Gastroesophageal sphincter (tissue), 4 donors: ENCODE measurements around the gene MAGI3. TPM values are rescaled to one million over a fixed set of nuclear protein-coding genes. Genes with fewer than 3 reads are reported as not detected.
"Not testable (repeated sequence)": the region's sequence is repeated elsewhere in the genome, so short reads cannot be mapped to it uniquely, and the experiment has no call there.

Experiments
- ATAC-seq: fragments of 150-250 bp; one replicate; pipeline ENCODE4 v1.9.1; 2016; ENCODE audit warnings: mild to moderate bottlenecking, moderate library complexity
- H3K27ac ChIP-seq, 4 donors: fragments of 200-600 bp; sonication (generic) in 3 of 4; 1 replicate in 3 of 4; 2 replicates in 1 of 4; pipeline ENCODE4 v1.5.1; 2016 to 2019
- H3K27me3 ChIP-seq: fragments of 200-600 bp; sonication (generic); one replicate; pipeline ENCODE4 v1.5.1; 2019
- H3K36me3 ChIP-seq, 2 donors: fragments of 200-600 bp; sonication (generic); one replicate each; pipeline ENCODE4 v1.5.1; 2019; ENCODE audit warnings: control low read depth in 1 of 2
- H3K4me1 ChIP-seq, 3 donors: fragments of 200-600 bp; sonication (generic); 1 replicate in 2 of 3; 2 replicates in 1 of 3; pipeline ENCODE4 v1.5.1; 2016 to 2019; ENCODE audit warnings: control low read depth in 2 of 3
- H3K4me3 ChIP-seq, 2 donors: fragments of 200-600 bp; sonication (generic); one replicate each; pipeline ENCODE4 v1.5.1; 2019; ENCODE audit warnings: mild to moderate bottlenecking in 1 of 2, moderate library complexity in 1 of 2
- H3K9me3 ChIP-seq, 3 donors: fragments of 200-600 bp; sonication (generic); one replicate each; pipeline ENCODE4 v1.5.1; 2017 to 2019; ENCODE audit warnings: control low read depth in 2 of 3
- EP300 ChIP-seq: sonication (generic); formaldehyde crosslinking; IDR thresholded peaks from one replicate; pipeline ENCODE4 v1.6.1; 2017; ENCODE audit warnings: antibody characterized with exemption, mild to moderate bottlenecking
- POLR2A ChIP-seq, 2 donors: fragments of 450-650 bp; IDR thresholded peaks; one replicate each; pipeline ENCODE4 v1.6.1; 2017; ENCODE audit warnings: antibody characterized with exemption in 2 of 2, mild to moderate bottlenecking in 2 of 2, moderate library complexity in 1 of 2
- POLR2AphosphoS5 ChIP-seq: sonication (generic); formaldehyde crosslinking; IDR thresholded peaks from one replicate; pipeline ENCODE4 v1.6.1; 2017; ENCODE audit warnings: antibody characterized with exemption
- WGBS, 2 donors: methylation state at CpG; one replicate each; pipeline ENCODE4 v1.1.5; 2018; ENCODE audit warnings: low coverage in 1 of 2; 5-methylcytosine and 5-hydroxymethylcytosine counted together
- total RNA-seq, 4 donors: library from RNA; depleted of rRNA; stranded (reverse); fragments of >200 nt; gene quantifications; one replicate each; pipeline ENCODE4 v1.1.0, GENCODE V29; 2016
- TF ChIP-seq, protein P1 (sequence below), 4 experiments: fragments of 200-600 bp in 2 of 4; fragments of 450-650 bp in 2 of 4; sonication (generic) in 1 of 4; IDR thresholded peaks; one replicate each; pipeline ENCODE4 v1.5.1; 2017 to 2019; ENCODE audit warnings: antibody characterized with exemption in 4 of 4, mild to moderate bottlenecking in 2 of 4, moderate library complexity in 2 of 4

The MAGI3 gene
- total RNA-seq, 4 donors from 2014 or later, result 18.2 to 26.6 (median 22.7) TPM

DNA sequence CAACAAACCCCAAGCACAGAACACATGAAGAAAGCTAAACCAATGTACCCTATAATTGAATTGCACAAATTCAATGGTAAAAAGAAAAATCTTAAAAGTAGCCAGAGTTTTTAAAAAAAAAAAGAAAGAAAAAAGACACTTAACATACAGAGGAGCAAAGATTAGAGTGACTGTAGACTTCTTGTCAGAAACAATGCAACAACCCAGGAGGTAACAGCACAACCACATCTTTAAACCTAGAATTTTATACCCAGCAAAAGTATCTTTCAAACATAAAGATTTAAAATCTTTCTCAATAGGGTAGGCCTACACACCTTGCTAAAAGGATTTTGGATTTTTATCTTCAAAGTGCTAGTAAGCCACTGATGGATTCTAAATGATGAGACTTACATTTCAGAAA, 304.6 kb downstream of the MAGI3 start:
- H3K27ac ChIP-seq, result no peak overlapping the region
- H3K4me3 ChIP-seq, result no peak overlapping the region
- peaks cover 0 to 50% of the 10 kb centered on the region in 2 donors for H3K36me3 ChIP-seq
- TF ChIP-seq, protein P1, sequence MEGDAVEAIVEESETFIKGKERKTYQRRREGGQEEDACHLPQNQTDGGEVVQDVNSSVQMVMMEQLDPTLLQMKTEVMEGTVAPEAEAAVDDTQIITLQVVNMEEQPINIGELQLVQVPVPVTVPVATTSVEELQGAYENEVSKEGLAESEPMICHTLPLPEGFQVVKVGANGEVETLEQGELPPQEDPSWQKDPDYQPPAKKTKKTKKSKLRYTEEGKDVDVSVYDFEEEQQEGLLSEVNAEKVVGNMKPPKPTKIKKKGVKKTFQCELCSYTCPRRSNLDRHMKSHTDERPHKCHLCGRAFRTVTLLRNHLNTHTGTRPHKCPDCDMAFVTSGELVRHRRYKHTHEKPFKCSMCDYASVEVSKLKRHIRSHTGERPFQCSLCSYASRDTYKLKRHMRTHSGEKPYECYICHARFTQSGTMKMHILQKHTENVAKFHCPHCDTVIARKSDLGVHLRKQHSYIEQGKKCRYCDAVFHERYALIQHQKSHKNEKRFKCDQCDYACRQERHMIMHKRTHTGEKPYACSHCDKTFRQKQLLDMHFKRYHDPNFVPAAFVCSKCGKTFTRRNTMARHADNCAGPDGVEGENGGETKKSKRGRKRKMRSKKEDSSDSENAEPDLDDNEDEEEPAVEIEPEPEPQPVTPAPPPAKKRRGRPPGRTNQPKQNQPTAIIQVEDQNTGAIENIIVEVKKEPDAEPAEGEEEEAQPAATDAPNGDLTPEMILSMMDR (IDR thresholded peaks at IDR 0.05), result no peak
- TF ChIP-seq POLR2A (IDR thresholded peaks at IDR 0.05), result no peak
- TF ChIP-seq EP300, result no peak
- no peak for TF ChIP-seq POLR2AphosphoS5
- no peak for ATAC-seq
- H3K27me3 ChIP-seq, result no peaks in the 10 kb centered on the region
- H3K9me3 ChIP-seq, result peaks cover 0 to 24% (median 0%) of the 10 kb centered on the region in 3 donors
- H3K4me1 ChIP-seq, result no peaks in the 10 kb centered on the region

DNA sequence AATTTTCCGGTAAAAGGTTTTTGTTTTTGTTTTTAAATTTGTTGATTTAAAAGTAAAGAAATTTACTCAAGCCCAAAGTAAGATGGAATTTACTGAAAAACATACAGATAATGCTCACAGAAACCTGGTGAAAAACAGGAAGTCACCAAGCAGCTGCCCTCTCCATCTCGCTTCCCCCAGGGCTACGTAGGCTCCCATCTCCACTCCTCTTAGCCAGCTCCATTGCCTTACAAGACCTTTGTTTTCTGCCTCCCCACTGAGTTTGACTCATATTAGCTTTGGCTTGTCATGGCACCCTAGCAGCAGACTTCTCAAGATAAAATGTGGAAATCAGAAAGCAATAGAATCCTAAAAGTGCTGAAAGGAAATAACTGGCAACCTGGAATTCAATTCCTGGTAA, 311.1 kb downstream of the MAGI3 start:
- Histone ChIP-seq H3K27ac (no peak overlapping the region), H3K4me3 (no peak overlapping the region), H3K4me1 (no peaks in the 10 kb centered on the region), H3K9me3 (no peaks in the 10 kb centered on the region), H3K27me3 (no peaks in the 10 kb centered on the region), H3K36me3 (peaks cover 0 to 29% of the 10 kb centered on the region in 2 donors)
- ATAC-seq, result no peak
- TF ChIP-seq POLR2A (IDR thresholded peaks at IDR 0.05), result no peak
- TF ChIP-seq, protein P1 (IDR thresholded peaks at IDR 0.05), result no peak
- TF ChIP-seq EP300, result no peak
- no peak for TF ChIP-seq POLR2AphosphoS5
- whole genome bisulfite sequencing, 2 donors, result 92 to 97% methylated on average over 2 to 3 of the region's 3 CpGs

DNA sequence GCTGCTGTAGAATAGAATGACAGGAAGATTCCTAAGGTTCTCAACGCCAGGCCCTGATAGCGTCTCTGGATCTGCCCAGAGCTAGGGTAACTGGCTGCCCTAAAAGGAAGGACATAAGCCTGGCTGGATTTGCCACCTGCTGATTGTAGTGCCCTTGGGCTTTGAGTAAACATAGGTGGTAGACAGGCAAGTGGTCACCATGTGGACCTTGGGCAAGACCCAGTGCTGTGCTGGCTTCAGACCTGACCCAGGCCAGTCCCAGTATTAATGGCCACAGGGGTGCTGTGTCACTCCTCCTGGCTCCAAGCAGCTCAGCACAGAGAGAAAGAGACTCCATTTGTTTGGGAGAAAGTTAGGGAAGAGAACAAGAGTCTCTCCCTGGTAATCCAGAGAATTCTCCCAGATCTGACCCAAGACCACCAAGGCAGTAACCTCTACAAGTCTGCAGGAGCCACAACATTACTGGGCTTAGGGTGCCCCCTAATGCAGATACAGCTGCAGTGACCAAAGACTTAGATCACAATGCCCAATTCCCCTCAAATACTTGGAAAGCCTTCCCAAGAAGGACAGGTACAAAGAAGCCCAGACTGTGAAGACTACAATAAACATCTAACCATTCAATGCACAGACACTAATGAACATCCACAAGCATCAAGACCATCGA, 324.4 kb downstream of the MAGI3 start:
- H3K36me3 ChIP-seq, result peaks cover 0 to 58% of the 10 kb centered on the region in 2 donors
- H3K4me1 ChIP-seq, result no peaks in the 10 kb centered on the region
- no peaks in the 10 kb centered on the region for H3K9me3 ChIP-seq
- WGBS, 2 donors, result 83 to 84% methylated on average over 1 to 3 of the region's 3 CpGs
- TF ChIP-seq POLR2A (IDR thresholded peaks at IDR 0.05) (no peak), POLR2AphosphoS5 (no peak), EP300 (no peak)
- TF ChIP-seq, protein P1 (IDR thresholded peaks at IDR 0.05), result no peak
- ATAC-seq, result no peak
- H3K27ac ChIP-seq, result no peak overlapping the region
- H3K27me3 ChIP-seq, result no peaks in the 10 kb centered on the region
- no peak overlapping the region for H3K4me3 ChIP-seq

DNA sequence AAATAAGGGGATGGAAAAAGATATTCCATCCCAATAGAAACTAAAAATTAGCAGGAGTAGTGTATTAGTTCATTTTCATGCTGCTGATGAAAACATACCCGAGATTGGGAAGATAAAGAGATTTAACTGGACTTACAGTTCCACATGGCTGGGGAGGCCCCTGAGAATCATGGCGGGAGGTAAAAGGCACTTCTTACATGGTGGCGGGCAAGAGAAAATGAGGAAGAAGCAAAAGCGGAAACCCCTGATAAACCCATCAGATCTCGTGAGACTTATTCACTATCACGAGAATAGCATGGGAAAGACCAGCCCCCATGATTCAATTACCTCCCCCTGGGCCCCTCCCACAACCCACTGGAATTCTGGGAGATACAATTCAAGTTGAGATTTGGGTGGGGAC, 327.2 kb downstream of the MAGI3 start:
- not testable (repeated sequence) for H3K27ac ChIP-seq, H3K4me3 ChIP-seq, H3K4me1 ChIP-seq, H3K9me3 ChIP-seq, H3K27me3 ChIP-seq, ATAC-seq
- peaks cover 0 to 55% of the 10 kb centered on the region in 2 donors for H3K36me3 ChIP-seq
- WGBS, 2 donors, result 93 to 97% methylated on average over 4 to 6 of the region's 6 CpGs

DNA sequence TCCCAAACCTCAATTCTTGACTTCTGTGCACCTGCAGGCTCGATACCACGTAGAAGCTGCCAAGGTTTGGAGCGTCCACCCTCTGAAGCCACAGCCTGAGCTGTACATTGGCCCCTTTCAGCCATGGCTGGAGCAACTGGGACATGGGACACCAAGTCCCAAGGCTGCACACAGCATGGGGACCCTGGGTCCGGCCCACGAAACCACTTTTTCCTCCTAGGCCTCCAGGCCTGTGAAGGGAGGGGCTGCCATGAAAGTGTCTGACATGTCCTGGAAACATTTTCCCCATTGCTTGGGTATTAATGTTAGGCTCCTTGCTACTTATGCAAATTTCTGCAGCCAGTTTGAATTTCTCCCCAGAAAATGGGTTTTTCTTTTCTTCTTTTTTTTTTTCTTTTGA, 328.3 kb downstream of the MAGI3 start:
- H3K9me3 ChIP-seq, H3K4me1 ChIP-seq, ATAC-seq, H3K27me3 ChIP-seq, H3K4me3 ChIP-seq, H3K27ac ChIP-seq: not testable (repeated sequence)
- WGBS, 2 donors, result 83% methylated on average over 2 of the region's 5 CpGs; no CpG with 5 or more reads in 1 of the 2 donors
- H3K36me3 ChIP-seq, result peaks cover 0 to 47% of the 10 kb centered on the region in 2 donors

DNA sequence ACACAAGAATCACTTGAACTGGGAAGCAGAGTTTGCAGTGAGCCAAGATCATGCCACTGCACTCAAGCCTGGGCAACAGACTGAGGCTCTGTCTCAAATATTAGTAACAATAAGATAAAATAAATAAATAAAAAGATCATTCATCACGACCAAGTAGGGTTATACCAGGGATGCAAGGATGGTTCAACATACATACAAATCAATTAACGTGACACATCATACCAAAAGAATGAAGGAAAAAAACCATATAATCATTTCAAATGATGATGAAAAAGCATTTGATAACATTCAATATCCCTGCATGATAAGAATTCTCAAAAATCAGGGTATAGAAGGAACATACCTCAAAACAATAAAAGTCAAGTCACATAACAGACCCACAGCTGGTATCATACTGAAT, 330.7 kb downstream of the MAGI3 start:
- H3K9me3 ChIP-seq, result no peaks in the 10 kb centered on the region
- H3K27me3 ChIP-seq, result no peaks in the 10 kb centered on the region
- no peaks in the 10 kb centered on the region for H3K4me1 ChIP-seq
- no peak overlapping the region for H3K27ac ChIP-seq
- no peak overlapping the region for H3K4me3 ChIP-seq
- H3K36me3 ChIP-seq, result peaks cover 0 to 55% of the 10 kb centered on the region in 2 donors
- TF ChIP-seq POLR2AphosphoS5, result no peak
- TF ChIP-seq POLR2A (IDR thresholded peaks at IDR 0.05), result no peak
- TF ChIP-seq, protein P1 (IDR thresholded peaks at IDR 0.05), result no peak
- TF ChIP-seq EP300, result no peak
- no peak for ATAC-seq
- 90 to 94% methylated on average over 2 of the region's 2 CpGs for WGBS, 2 donors
